Endothelial cell of umbilical vein (primary cell): Measurements from ENCODE around the gene EXOC3L1. TPM values are rescaled to one million over a fixed set of nuclear protein-coding genes. Genes with fewer than 3 reads are reported as not detected.
A peak's percentile ranks its signal among the peaks of the same experiment; 100 is the strongest.

ENCODE experiments used
- BruUV-seq: library from RNA; stranded (reverse); fragments of 400-500 nt; replicated peaks from 2 replicates; lab custom pipeline; 2021; lab: Mats Ljungman, UMichigan
- CTCF ChIA-PET: fragments of 300-600, 350-600 bp; sonication (Branson Sonifier 250); formaldehyde crosslinking; loops from one replicate; lab custom pipeline; 2021; ENCODE audit warnings: antibody characterized with exemption, inconsistent platforms; lab: Charles Lee
- POLR2A ChIA-PET: fragments of 300-600, 350-600 bp; sonication (Branson Sonifier 250); formaldehyde crosslinking; loops from one replicate; lab custom pipeline; 2021; ENCODE audit warnings: antibody characterized with exemption, inconsistent platforms; lab: Charles Lee
- DNase-seq: peaks from one replicate; pipeline ENCODE4 v3.0.0-alpha.2; 2011; ENCODE audit warnings: low read depth, low spot score
- FAIRE-seq: peaks from 2 replicates; lab custom pipeline; 2011; peaks lifted over from hg19 to GRCh38; lab: Jason Lieb, UNC
- H2AFZ ChIP-seq: 2 replicates; pipeline ENCODE4 v1.6.0; 2012; ENCODE audit warnings: low read depth, low read length, control low read depth, inconsistent platforms
- H3K27ac ChIP-seq: 2 replicates; pipeline ENCODE4 v1.5.1; 2011; ENCODE audit warnings: low read depth, mild to moderate bottlenecking, control low read depth, low read length, moderate library complexity; ENCODE audit not compliant: insufficient read depth
- H3K27me3 ChIP-seq, 2 experiments: 2 replicates each; pipeline versions ENCODE4 v1.6.0 to v1.6.1; 2011; ENCODE audit warnings: low read length in 2 of 2, mixed read lengths in 1 of 2; ENCODE audit not compliant: control insufficient read depth in 2 of 2, insufficient read depth in 2 of 2
- H3K36me3 ChIP-seq, 2 experiments: 2 replicates in 1 of 2; 3 replicates in 1 of 2; pipeline ENCODE4 v1.5.1; 2011; ENCODE audit warnings: low read length in 2 of 2, mild to moderate bottlenecking in 1 of 2, moderate library complexity in 1 of 2; ENCODE audit not compliant: control insufficient read depth in 2 of 2, insufficient read depth in 2 of 2; ENCODE audit errors: extremely low read depth in 1 of 2
- H3K4me1 ChIP-seq: 3 replicates; pipeline ENCODE4 v1.5.1; 2011; ENCODE audit warnings: mild to moderate bottlenecking, low read length; ENCODE audit not compliant: control insufficient read depth, insufficient read depth; ENCODE audit errors: extremely low read depth
- H3K4me2 ChIP-seq: 2 replicates; pipeline ENCODE4 v1.6.1; 2011; ENCODE audit warnings: low read length, control low read depth, mixed read lengths; ENCODE audit not compliant: insufficient read depth
- H3K4me3 ChIP-seq, 3 experiments: fragments of 200-600 bp in 1 of 3; sonication (generic), shearing (Covaris generic) in 1 of 3; replicated peaks in 1 of 3; 2 replicates each; pipeline ENCODE4 v1.5.1; 2011 to 2016; ENCODE audit warnings: control low read depth in 3 of 3, low read length in 3 of 3, mild to moderate bottlenecking in 2 of 3, inconsistent platforms in 1 of 3, low read depth in 1 of 3, moderate library complexity in 1 of 3; ENCODE audit not compliant: insufficient read depth in 1 of 3
- H3K79me2 ChIP-seq: 2 replicates; pipeline ENCODE4 v1.6.0; 2012; ENCODE audit warnings: low read length, inconsistent platforms; ENCODE audit not compliant: control insufficient read depth, insufficient read depth
- H3K9ac ChIP-seq: replicated peaks from 2 replicates; pipeline ENCODE3; 2011; ENCODE audit warnings: low read length, control low read depth; ENCODE audit not compliant: insufficient read depth; ENCODE audit errors: extremely low read depth
- H3K9me1 ChIP-seq: replicated peaks from 3 replicates; pipeline ENCODE4 v1.6.0; 2011; ENCODE audit warnings: mild to moderate bottlenecking, low read length; ENCODE audit not compliant: control insufficient read depth, insufficient read depth; ENCODE audit errors: extremely low read depth
- H3K9me3 ChIP-seq: replicated peaks from 2 replicates; pipeline ENCODE4 v1.5.1; 2012; ENCODE audit warnings: low read length, inconsistent platforms; ENCODE audit not compliant: control insufficient read depth, insufficient read depth
- H4K20me1 ChIP-seq: replicated peaks from 2 replicates; pipeline ENCODE3; 2011; ENCODE audit warnings: mild to moderate bottlenecking, low read length; ENCODE audit not compliant: control insufficient read depth, insufficient read depth; ENCODE audit errors: extremely low read depth
- EZH2 ChIP-seq: IDR thresholded peaks from 2 replicates; pipeline ENCODE4 v1.6.1; 2012; ENCODE audit warnings: borderline replicate concordance, low read depth, mild to moderate bottlenecking, moderate library complexity, low read length, inconsistent platforms; ENCODE audit not compliant: severe bottlenecking
- JUN ChIP-seq: IDR thresholded peaks from 2 replicates; pipeline ENCODE4 v1.6.1; 2011; ENCODE audit warnings: borderline replicate concordance, low read depth; ENCODE audit not compliant: insufficient read length, insufficient read depth
- MYC ChIP-seq: IDR thresholded peaks from one replicate; pipeline ENCODE4 v1.6.1; 2011; ENCODE audit warnings: mild to moderate bottlenecking, low read depth, low read length
- POLR2A ChIP-seq: IDR thresholded peaks from 2 replicates; pipeline ENCODE4 v1.6.1; 2012; ENCODE audit warnings: low read depth, mild to moderate bottlenecking, control low read depth, low read length
- POLR2AphosphoS5 ChIP-seq: IDR thresholded peaks from 2 replicates; pipeline ENCODE4 v1.6.1; 2012; ENCODE audit warnings: low read depth, mild to moderate bottlenecking, control low read depth, low read length, moderate library complexity; ENCODE audit not compliant: insufficient read depth
- dilution Hi-C: fragments of 300-500 bp; cut with MboI; formaldehyde crosslinking; loops from one replicate; pipeline ENCODE4 v1.15.0; 2019; ENCODE audit warnings: low sequenced_read_pairs; ENCODE audit not compliant: extremely low pct_ligation_motif_present
- intact Hi-C: fragments of 100-400 bp; cut with micrococcal nuclease; formaldehyde crosslinking; loops from one replicate; pipeline ENCODE4 v1.10.0; 2022
- polyA plus RNA-seq, 4 experiments: library from polyadenylated mRNA; depleted of rRNA in 3 of 4; stranded (reverse) in 3 of 4; unstranded in 1 of 4; fragments of >200 nt; gene quantifications; 2 replicates each; pipeline versions ENCODE4 v1.2.1 to v1.2.3, GENCODE V29; 2011 to 2012; ENCODE audit warnings: missing spikeins in 1 of 4
- total RNA-seq: library from RNA; stranded (reverse); gene quantifications from 2 replicates; pipeline ENCODE4 v1.2.3, GENCODE V29; 2021
- TF ChIP-seq, protein P1 (sequence below), 2 donors: IDR thresholded peaks; 1 replicate in 1 of 2; 2 replicates in 1 of 2; pipeline ENCODE4 v1.5.1; 2011; ENCODE audit warnings: low read length in 2 of 2, mild to moderate bottlenecking in 2 of 2, moderate library complexity in 2 of 2, control low read depth in 1 of 2, inconsistent platforms in 1 of 2, low read depth in 1 of 2; ENCODE audit not compliant: insufficient read depth in 1 of 2; ENCODE audit errors: extremely low read depth in 1 of 2

EXOC3L1 gene
- total and polyA plus RNA-seq, 2 donors (not counting 3 experiments of a cell fraction or from before 2014, with no cell fraction given) = 10.8 to 11.6 TPM

DNA sequence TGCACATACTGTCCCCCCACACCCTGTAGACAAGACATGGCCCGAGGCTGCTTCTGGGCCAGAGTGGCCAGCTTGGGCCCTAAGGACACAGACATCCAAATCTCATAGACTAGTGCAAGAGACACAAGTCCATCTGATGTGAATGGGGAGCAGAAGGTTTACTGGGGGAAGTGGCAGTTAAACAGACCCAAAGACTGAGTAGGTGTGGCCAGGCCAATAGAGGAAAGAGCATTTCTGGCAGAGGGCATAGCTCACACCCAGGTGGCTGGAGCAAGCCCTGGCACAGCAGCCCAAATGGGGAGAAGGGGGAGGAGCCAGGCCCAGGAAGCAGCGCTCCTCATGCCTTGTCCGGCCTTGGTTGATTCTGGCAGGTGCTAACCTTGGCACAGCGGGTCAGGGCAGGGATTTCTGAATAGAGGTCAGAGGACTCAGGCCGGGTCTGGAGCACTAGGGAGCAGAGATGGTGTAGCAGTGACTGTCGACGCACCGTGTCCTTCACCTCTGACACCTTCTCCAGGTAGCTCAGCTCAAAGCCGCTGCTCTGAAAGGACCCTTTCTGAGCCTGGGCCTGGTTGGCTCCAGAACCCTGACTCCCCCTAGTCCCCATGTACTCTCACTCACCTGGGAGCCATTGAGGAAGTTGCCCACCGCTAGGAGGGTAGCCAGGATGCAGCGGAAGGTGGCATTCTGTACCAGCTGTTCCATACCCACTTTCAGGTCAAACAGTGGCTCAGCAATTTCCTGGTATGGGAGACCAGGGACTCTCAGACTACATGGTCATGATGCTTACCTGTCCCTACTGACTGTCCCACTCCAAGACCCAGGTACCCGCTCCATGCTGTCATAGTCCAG lies 41.1 kb upstream of the EXOC3L1 start:
- H3K27me3 ChIP-seq = no peaks in the 10 kb centered on the region
- no peak for FAIRE-seq
- ChIA-PET CTCF (interaction anchor here (1.7 kb wide), 1 partner anchor 20 kb away, joined by 3 read pairs; no protein-coding TSS in a partner anchor), POLR2A (interaction anchor here (1.5 kb wide), 1 partner anchor 13 kb away, joined by 5 read pairs; no protein-coding TSS in a partner anchor)
- BruUV-seq = no TSS peak
- no peak overlapping the region for H3K9ac ChIP-seq
- intact Hi-C loops (no loop called here), dilution Hi-C loops (no loop called here)
- DNase-seq = no peak
- H3K36me3 ChIP-seq = peaks cover 16 to 60% of the 10 kb centered on the region in 2 experiments
- no peak overlapping the region for H3K4me2 ChIP-seq
- TF ChIP-seq POLR2AphosphoS5 (peak; percentile 18), JUN (no peak)
- H3K4me3 ChIP-seq = no peak overlapping the region
- H3K4me1 ChIP-seq = peaks cover 11% of the 10 kb centered on the region
- H2AFZ ChIP-seq = no peak overlapping the region
- H3K27ac ChIP-seq = no peak overlapping the region
- no peaks in the 10 kb centered on the region for H3K9me1 ChIP-seq
- no peaks in the 10 kb centered on the region for H3K9me3 ChIP-seq
- peaks cover 11% of the 10 kb centered on the region for H3K79me2 ChIP-seq
- no peaks in the 10 kb centered on the region for H4K20me1 ChIP-seq

DNA sequence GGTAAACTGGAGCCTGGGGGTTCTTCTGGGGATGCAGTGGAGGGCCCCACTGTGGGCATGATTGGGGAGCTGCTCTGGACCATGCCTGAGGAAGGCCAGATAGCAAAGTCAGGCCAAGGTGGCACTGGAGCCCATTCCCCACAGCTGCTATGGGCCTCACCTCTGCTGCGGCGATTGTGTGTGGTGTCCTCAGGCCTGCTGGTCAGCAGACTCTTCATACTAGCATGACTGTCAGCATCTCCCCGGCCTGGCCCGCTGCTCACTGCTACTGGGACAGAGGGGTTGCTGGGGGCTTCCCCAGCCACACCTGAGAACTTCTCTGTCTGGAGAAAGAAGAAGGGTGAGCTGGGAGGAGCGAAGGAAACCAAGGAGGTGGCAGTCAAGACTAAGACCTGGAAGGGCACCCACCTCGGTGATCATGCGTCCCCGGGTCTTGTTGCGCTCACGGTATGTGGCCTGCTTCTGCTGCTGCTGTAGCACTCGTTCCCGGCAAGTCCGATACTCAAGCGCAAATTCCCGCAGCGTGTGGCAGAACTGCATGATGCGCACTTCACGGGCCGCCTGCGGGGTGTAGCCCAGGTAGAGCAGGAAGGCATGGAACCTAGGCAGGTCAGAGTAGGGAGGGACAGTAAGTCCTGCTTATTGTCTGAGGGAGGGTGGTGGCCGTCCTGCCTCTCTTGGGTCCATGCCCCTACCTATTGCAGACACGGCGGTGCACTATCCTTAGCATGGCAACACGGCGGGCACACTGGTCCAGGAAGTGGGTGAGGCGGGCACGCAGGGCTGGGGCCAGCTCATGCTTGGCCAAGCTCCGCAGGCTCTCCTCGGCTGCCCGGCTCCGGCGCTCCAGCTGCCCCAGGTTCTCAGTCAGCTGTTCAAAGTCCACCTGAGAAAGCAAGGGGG lies 40.2 kb upstream of the EXOC3L1 start:
- no peaks in the 10 kb centered on the region for H3K27me3 ChIP-seq
- ChIA-PET CTCF (no interaction called here), POLR2A (interaction anchor here (1.5 kb wide), 1 partner anchor 14 kb away, joined by 5 read pairs; no protein-coding TSS in a partner anchor)
- no TSS peak for BruUV-seq
- H4K20me1 ChIP-seq = no peaks in the 10 kb centered on the region
- peaks cover 11% of the 10 kb centered on the region for H3K79me2 ChIP-seq
- H3K4me3 ChIP-seq = no peak overlapping the region
- no peak overlapping the region for H3K4me2 ChIP-seq
- no peak overlapping the region for H3K27ac ChIP-seq
- dilution Hi-C loops (no loop called here), intact Hi-C loops (loop anchor here (5.0 kb wide), 1 partner anchor 38 kb away; the partner anchor contains the start of genes E2F4 and EXOC3L1)
- DNase-seq = no peak
- H3K4me1 ChIP-seq = peaks cover 11% of the 10 kb centered on the region
- H3K9me1 ChIP-seq = no peaks in the 10 kb centered on the region
- FAIRE-seq = no peak
- peaks cover 14 to 53% of the 10 kb centered on the region in 2 experiments for H3K36me3 ChIP-seq
- TF ChIP-seq POLR2A (no peak), EZH2 (no peak), MYC (no peak), POLR2AphosphoS5 (no peak)
- TF ChIP-seq, protein P1, sequence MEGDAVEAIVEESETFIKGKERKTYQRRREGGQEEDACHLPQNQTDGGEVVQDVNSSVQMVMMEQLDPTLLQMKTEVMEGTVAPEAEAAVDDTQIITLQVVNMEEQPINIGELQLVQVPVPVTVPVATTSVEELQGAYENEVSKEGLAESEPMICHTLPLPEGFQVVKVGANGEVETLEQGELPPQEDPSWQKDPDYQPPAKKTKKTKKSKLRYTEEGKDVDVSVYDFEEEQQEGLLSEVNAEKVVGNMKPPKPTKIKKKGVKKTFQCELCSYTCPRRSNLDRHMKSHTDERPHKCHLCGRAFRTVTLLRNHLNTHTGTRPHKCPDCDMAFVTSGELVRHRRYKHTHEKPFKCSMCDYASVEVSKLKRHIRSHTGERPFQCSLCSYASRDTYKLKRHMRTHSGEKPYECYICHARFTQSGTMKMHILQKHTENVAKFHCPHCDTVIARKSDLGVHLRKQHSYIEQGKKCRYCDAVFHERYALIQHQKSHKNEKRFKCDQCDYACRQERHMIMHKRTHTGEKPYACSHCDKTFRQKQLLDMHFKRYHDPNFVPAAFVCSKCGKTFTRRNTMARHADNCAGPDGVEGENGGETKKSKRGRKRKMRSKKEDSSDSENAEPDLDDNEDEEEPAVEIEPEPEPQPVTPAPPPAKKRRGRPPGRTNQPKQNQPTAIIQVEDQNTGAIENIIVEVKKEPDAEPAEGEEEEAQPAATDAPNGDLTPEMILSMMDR (IDR thresholded peaks at IDR 0.05; ENCODE audit: extremely low read depth in 1 of 2, insufficient read depth in 1 of 2, low read depth in 1 of 2, low read length in 2 of 2) = no peak
- no peak overlapping the region for H3K9ac ChIP-seq
- no peak overlapping the region for H2AFZ ChIP-seq
- H3K9me3 ChIP-seq = no peaks in the 10 kb centered on the region
